ENCODE measurements around the gene RPS6KC1. TPM values are rescaled to one million over a fixed set of nuclear protein-coding genes. Genes with fewer than 3 reads are reported as not detected.

The RPS6KC1 gene
- total RNA-seq, 1 donor from 2014 or later = 9.3 TPM

DNA sequence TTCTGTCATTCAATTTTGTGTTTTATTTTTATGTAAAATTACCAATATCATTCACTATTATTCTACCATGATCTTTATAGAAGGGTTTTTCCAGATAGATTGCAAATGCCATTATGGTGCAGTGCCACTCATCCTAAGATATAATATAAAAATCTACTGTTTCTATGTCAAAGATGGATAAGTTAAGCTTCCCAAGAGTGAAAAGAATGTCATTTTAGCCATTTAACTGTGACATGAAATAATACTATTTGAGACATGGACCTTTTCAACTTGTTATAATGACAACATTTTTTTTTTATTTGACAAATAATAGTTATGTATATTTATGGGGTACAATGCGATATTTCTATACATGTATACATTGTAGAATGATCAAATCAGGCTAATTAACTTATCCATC lies 224.3 kb downstream of the RPS6KC1 start:
- H3K27me3 ChIP-seq (ENCODE audit: low read depth) = no peaks in the 10 kb centered on the region
- no peaks in the 10 kb centered on the region for H3K9me3 ChIP-seq (replicated peaks)
- TF ChIP-seq, protein P1, sequence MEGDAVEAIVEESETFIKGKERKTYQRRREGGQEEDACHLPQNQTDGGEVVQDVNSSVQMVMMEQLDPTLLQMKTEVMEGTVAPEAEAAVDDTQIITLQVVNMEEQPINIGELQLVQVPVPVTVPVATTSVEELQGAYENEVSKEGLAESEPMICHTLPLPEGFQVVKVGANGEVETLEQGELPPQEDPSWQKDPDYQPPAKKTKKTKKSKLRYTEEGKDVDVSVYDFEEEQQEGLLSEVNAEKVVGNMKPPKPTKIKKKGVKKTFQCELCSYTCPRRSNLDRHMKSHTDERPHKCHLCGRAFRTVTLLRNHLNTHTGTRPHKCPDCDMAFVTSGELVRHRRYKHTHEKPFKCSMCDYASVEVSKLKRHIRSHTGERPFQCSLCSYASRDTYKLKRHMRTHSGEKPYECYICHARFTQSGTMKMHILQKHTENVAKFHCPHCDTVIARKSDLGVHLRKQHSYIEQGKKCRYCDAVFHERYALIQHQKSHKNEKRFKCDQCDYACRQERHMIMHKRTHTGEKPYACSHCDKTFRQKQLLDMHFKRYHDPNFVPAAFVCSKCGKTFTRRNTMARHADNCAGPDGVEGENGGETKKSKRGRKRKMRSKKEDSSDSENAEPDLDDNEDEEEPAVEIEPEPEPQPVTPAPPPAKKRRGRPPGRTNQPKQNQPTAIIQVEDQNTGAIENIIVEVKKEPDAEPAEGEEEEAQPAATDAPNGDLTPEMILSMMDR (IDR thresholded peaks at IDR 0.05; ENCODE audit: borderline replicate concordance) = no peak
- H3K4me1 ChIP-seq = no peaks in the 10 kb centered on the region
- H3K27ac ChIP-seq (replicated peaks) = no peak overlapping the region
- H3K4me3 ChIP-seq = no peak overlapping the region
- intact Hi-C loops (cut with micrococcal nuclease) = no loop called here
- H3K36me3 ChIP-seq = peaks cover 17% of the 10 kb centered on the region
- DNase-seq = no peak

DNA sequence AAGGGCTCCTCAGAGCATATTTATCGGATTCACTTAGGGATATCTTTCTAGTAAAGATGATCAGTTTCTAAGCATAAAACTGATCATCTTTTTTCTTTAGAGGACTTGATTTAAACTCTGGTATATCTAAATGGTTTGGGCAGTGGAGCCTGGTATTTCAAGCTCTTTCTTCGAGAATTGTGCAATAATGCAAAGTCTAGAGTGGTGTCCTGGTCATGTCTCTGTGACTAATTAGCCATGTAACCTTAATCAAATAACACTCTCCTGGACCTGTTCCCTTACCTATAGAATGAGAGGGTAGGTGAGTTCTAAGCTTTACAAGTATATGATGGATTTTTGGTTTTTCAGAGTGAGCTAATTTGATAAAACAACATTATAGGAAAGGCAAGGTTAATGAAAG lies 225.2 kb downstream of the RPS6KC1 start:
- Histone ChIP-seq H3K9me3 (replicated peaks) (no peaks in the 10 kb centered on the region), H3K27me3 (ENCODE audit: low read depth) (no peaks in the 10 kb centered on the region), H3K4me3 (no peak overlapping the region), H3K4me1 (no peaks in the 10 kb centered on the region), H3K27ac (replicated peaks) (no peak overlapping the region), H3K36me3 (peaks cover 17% of the 10 kb centered on the region)
- no peak for DNase-seq
- TF ChIP-seq, protein P1 (IDR thresholded peaks at IDR 0.05; ENCODE audit: borderline replicate concordance) = no peak
- intact Hi-C loops (cut with micrococcal nuclease) = no loop called here

DNA sequence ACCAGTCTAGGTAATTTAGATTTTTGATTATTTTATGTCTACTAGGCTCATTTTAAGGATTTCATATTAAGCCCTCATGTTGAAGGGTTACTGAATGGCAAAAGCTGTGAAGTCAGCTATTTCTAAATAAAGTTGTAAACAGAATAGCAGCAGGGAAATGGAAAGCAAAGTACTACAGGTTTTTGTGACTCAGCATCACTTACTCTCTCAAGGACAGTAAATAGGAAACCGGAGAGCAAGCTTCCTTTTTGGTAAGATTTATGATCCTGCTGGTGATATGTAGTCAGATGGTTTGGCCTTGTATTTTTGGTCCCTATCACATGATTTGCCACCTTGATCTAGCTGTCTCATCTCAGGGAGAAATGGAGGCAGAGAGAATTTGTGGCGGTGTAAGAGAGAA lies 226.0 kb downstream of the RPS6KC1 start:
- Histone ChIP-seq H3K4me3 (no peak overlapping the region), H3K27ac (replicated peaks) (no peak overlapping the region), H3K36me3 (peaks cover 17% of the 10 kb centered on the region), H3K9me3 (replicated peaks) (no peaks in the 10 kb centered on the region), H3K27me3 (ENCODE audit: low read depth) (no peaks in the 10 kb centered on the region), H3K4me1 (no peaks in the 10 kb centered on the region)
- intact Hi-C loops (cut with micrococcal nuclease) = no loop called here
- no peak for DNase-seq
- TF ChIP-seq, protein P1 (IDR thresholded peaks at IDR 0.05; ENCODE audit: borderline replicate concordance) = no peak

DNA sequence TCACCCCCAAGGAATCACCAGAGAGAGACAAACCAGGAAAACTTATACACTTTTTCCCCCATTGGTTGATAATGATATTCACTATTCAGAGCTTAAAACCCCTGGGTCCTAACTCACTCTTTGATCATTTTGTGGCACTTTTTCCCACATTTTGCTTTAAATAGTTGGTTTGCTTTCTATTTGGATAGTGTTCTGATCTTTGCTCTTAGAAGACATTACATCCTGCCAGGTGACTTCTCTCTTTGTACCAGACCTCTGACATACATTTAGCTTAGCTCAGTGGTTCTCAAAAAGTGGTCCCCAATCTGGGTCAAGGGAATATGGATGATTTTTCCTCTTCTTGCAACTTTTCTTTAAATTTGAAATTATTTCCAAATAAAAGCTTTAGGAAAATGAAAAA lies 228.4 kb downstream of the RPS6KC1 start:
- Histone ChIP-seq H3K4me3 (no peak overlapping the region), H3K27me3 (ENCODE audit: low read depth) (no peaks in the 10 kb centered on the region), H3K27ac (replicated peaks) (no peak overlapping the region), H3K4me1 (no peaks in the 10 kb centered on the region), H3K9me3 (replicated peaks) (no peaks in the 10 kb centered on the region), H3K36me3 (peaks cover under 1% of the 10 kb centered on the region)
- intact Hi-C loops (cut with micrococcal nuclease) = no loop called here
- TF ChIP-seq, protein P1 (IDR thresholded peaks at IDR 0.05; ENCODE audit: borderline replicate concordance) = no peak
- no peak for DNase-seq

DNA sequence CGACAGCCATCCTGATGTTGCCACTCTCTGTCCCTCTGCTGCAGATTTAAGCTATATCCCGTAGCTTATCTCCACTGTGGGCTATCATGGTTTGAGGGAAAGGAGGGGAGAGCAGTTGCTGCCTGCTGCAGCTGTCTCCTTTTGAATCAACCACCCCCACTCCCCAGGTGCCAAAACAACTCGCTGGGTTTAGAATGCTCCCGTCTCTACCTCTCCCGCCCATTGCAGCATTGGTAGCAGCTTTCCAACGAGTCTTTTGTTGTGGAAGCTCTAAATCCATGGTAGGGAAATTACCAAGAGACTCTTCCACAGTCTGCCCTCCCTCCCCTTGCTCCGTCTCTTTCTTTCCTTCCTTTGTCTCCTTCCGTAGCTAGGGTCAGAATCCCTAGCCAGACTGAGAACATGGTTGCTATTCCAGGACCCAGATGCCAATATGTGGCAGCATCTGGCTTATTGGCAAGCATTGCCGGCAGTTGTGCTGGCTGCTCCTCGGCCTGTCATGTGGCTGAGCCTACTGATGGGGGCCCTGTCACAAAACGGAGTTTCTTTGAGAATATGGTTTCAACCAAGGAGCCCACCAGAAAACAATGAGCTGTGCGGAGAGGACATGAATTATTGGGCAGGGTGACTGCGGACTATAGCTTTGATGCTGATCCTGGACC lies 230.7 kb downstream of the RPS6KC1 start:
- Histone ChIP-seq H3K27me3 (ENCODE audit: low read depth) (no peaks in the 10 kb centered on the region), H3K9me3 (replicated peaks) (peaks cover 5% of the 10 kb centered on the region), H3K36me3 (no peaks in the 10 kb centered on the region), H3K4me3 (no peak overlapping the region), H3K4me1 (no peaks in the 10 kb centered on the region), H3K27ac (replicated peaks) (no peak overlapping the region)
- no peak for DNase-seq
- TF ChIP-seq, protein P1 (IDR thresholded peaks at IDR 0.05; ENCODE audit: borderline replicate concordance) = no peak
- intact Hi-C loops (cut with micrococcal nuclease) = no loop called here

All from left ventricle myocardium inferior (tissue), 1 donor.